DND-41 (cell line): ENCODE measurements around the gene MEAF6.

Experiments used
- ATAC-seq: fragments of 200-7000 bp; cut with Tn5 transposase; 3 replicates; pipeline ENCODE4 v1.9.1; 2021; ENCODE audit warnings: low read depth; ENCODE audit not compliant: insufficient read depth
- DNase-seq: peaks from one replicate; pipeline ENCODE4 v3.0.0-alpha.2; 2020
- H2AFZ ChIP-seq: 2 replicates; pipeline ENCODE4 v1.6.0; 2012; ENCODE audit warnings: low read depth, low read length
- H3K27ac ChIP-seq: 2 replicates; pipeline ENCODE4 v1.5.1; 2012; ENCODE audit warnings: low read length, inconsistent platforms
- H3K27me3 ChIP-seq: fragments of 200-600 bp; sonication (generic); 2 replicates; pipeline ENCODE4 v1.6.0; 2012; ENCODE audit warnings: low read length, mild to moderate bottlenecking, inconsistent platforms; ENCODE audit not compliant: insufficient read depth, poor library complexity
- H3K36me3 ChIP-seq: 2 replicates; pipeline ENCODE4 v1.5.1; 2012; ENCODE audit warnings: low read length, inconsistent platforms; ENCODE audit not compliant: insufficient read depth
- H3K4me1 ChIP-seq: 2 replicates; pipeline ENCODE4 v1.5.1; 2012; ENCODE audit warnings: mild to moderate bottlenecking, low read length; ENCODE audit not compliant: insufficient read depth
- H3K4me2 ChIP-seq: 2 replicates; pipeline ENCODE4 v1.6.0; 2012; ENCODE audit warnings: mild to moderate bottlenecking, moderate library complexity, low read length, inconsistent platforms; ENCODE audit not compliant: insufficient read depth
- H3K4me3 ChIP-seq, 2 experiments: fragments of 200-600 bp in 1 of 2; shearing (Covaris generic) in 1 of 2; 2 replicates each; pipeline ENCODE4 v1.5.1; 2012 to 2016; ENCODE audit warnings: inconsistent platforms in 2 of 2, low read length in 2 of 2, mild to moderate bottlenecking in 2 of 2, low read depth in 1 of 2, moderate library complexity in 1 of 2
- H3K79me2 ChIP-seq: 2 replicates; pipeline ENCODE4 v1.6.0; 2012; ENCODE audit warnings: low read length, inconsistent platforms; ENCODE audit not compliant: insufficient read depth
- H3K9ac ChIP-seq: 2 replicates; pipeline ENCODE4 v1.6.0; 2012; ENCODE audit warnings: low read depth, mild to moderate bottlenecking, inconsistent platforms, low read length, moderate library complexity
- H3K9me3 ChIP-seq: 2 replicates; pipeline ENCODE4 v1.5.1; 2012; ENCODE audit warnings: low read length, moderate library complexity, mild to moderate bottlenecking, inconsistent platforms; ENCODE audit not compliant: insufficient read depth, severe bottlenecking
- H4K20me1 ChIP-seq: 2 replicates; pipeline ENCODE4 v1.6.0; 2012; ENCODE audit warnings: low read length; ENCODE audit not compliant: insufficient read depth
- CTCF ChIP-seq: IDR thresholded peaks from 2 replicates; pipeline ENCODE4 v1.5.1; 2012; ENCODE audit warnings: borderline replicate concordance, low read length, moderate library complexity, mild to moderate bottlenecking; ENCODE audit not compliant: poor library complexity, severe bottlenecking; ENCODE audit errors: extremely low read depth
- EZH2 ChIP-seq: IDR thresholded peaks from 3 replicates; pipeline ENCODE4 v1.6.1; 2012; ENCODE audit warnings: borderline replicate concordance, low read depth, mild to moderate bottlenecking, moderate library complexity, low read length, inconsistent platforms; ENCODE audit not compliant: severe bottlenecking

The MEAF6 gene

DNA sequence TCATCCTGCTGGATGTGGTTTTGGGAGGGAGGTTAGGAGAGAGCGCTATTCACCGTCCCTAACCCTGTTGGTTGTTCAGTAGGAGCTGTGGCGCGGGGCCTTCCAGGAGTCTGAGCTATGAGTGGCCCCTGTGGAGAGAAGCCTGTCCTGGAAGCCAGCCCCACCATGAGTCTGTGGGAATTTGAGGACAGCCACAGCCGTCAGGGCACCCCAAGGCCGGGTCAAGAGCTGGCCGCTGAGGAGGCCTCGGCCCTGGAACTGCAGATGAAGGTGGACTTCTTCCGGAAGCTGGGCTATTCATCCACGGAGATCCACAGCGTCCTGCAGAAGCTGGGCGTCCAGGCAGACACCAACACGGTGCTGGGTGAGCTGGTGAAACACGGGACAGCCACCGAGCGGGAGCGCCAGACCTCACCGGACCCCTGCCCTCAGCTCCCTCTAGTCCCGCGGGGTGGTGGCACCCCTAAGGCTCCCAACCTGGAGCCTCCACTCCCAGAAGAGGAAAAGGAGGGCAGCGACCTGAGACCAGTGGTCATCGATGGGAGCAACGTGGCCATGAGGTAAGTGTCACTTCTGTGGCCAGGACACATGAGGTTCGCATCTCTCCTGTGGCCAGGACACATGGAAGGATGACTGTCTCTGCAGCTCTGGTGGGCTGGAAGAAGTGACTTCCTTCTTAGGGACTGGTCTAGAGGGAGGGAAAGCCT, 39.0 kb downstream of the MEAF6 start:
- DNase-seq (no peak), ATAC-seq (no peak)
- Histone ChIP-seq H3K9me3 (no peaks in the 10 kb centered on the region), H3K27me3 (no peaks in the 10 kb centered on the region), H4K20me1 (peaks cover 39% of the 10 kb centered on the region), H3K4me2 (peak overlapping the region; percentile 96), H2AFZ (peak overlapping the region; percentile 70), H3K27ac (peak overlapping the region; percentile 65; the same call in 1 of the 2 replicates), H3K9ac (peak overlapping the region; percentile 71), H3K4me1 (peaks cover 65% of the 10 kb centered on the region), H3K36me3 (peaks cover 52% of the 10 kb centered on the region), H3K79me2 (peaks cover 39% of the 10 kb centered on the region), H3K4me3 (peak overlapping the region; percentile 42 to 78; a peak in 3 of 4 replicates)
- TF ChIP-seq CTCF (no peak), EZH2 (no peak)

- peak overlapping the region; percentile 65 for H3K27ac ChIP-seq
Observed at GRCh38 chr1:37474697-37475379, 39.7 kb downstream of the MEAF6 start.

DNA sequence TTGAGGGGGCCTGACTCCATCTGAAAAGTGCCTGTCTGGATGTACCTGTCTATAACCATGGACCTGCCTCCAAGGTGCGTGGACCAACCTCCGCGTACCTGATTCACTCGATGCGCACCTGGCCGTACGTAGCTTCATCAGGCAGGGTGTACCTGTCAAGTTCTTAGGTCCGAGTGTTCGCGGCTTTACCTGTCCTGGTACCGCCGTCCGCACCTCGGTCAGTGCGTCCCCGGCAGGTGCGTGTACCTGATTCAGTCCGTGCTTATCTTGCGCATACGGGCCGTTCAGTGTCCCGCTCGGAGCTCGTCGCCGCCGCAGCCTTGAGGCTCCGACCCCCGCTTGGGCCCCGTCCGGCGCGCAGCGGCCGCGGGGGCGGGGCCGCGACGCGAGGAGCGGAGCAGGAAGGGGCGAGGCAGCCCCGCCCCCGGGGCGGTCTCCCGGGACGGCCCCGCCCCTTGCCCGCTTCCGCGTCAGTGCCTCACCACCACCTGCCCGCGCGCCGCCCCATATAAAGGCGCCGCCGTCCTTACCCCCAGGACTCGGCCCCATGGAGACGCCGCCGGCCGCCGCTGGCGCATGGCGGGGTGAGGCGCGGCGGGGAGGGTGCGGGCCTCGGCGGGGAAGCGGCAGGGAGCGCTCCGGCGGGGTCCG, 40.4 kb downstream of the MEAF6 start, which contains the start of gene ZC3H12A:
Gene ZC3H12A, plus strand, starts transcription at position 535 of the 651 bp plus-strand sequence. CDS start 917 bp downstream, outside the sequence.
- Histone ChIP-seq H3K4me1 (peaks cover 64% of the 10 kb centered on the region), H3K27ac (peak within 1 kb of the TSS; percentile 65), H2AFZ (peak within 1 kb of the TSS; percentile 83), H3K36me3 (peaks cover 38% of the 10 kb centered on the region), H4K20me1 (peaks cover 28% of the 10 kb centered on the region), H3K9me3 (no peaks in the 10 kb centered on the region), H3K4me2 (peak within 1 kb of the TSS; percentile 96), H3K9ac (peak within 1 kb of the TSS; percentile 71), H3K27me3 (no peaks in the 10 kb centered on the region), H3K4me3 (peak within 1 kb of the TSS; percentile 42 to 78), H3K79me2 (peaks cover 36% of the 10 kb centered on the region)
- DNase-seq (peak; percentile 86), ATAC-seq (peak; percentile 88)
- TF ChIP-seq CTCF (no peak), EZH2 (no peak)

More at GRCh38 chr1:37474697-37475379, 39.7 kb downstream of the MEAF6 start:
- H3K4me3 ChIP-seq = peak overlapping the region; percentile 42 to 78
- no peak for DNase-seq
- H3K9ac ChIP-seq = peak overlapping the region; percentile 71
- H3K9me3 ChIP-seq = no peaks in the 10 kb centered on the region
- H3K4me2 ChIP-seq = peak overlapping the region; percentile 96
- TF ChIP-seq CTCF (no peak), EZH2 (no peak)
- H3K4me1 ChIP-seq = peaks cover 65% of the 10 kb centered on the region
- peaks cover 33% of the 10 kb centered on the region for H4K20me1 ChIP-seq
- H3K79me2 ChIP-seq = peaks cover 39% of the 10 kb centered on the region
- H2AFZ ChIP-seq = peak overlapping the region; percentile 70
- H3K27me3 ChIP-seq = no peaks in the 10 kb centered on the region
- H3K36me3 ChIP-seq = peaks cover 45% of the 10 kb centered on the region
- peak; percentile 6; the same call in 2 of the 3 replicates for ATAC-seq
